Mesenchymal stem cell (in vitro differentiated cells and primary cell): ENCODE results near the gene PPIG.

Source experiments
- DNase-seq: peaks from one replicate; pipeline ENCODE4 v3.0.0-alpha.2; 2013
- H2AFZ ChIP-seq: one replicate; pipeline ENCODE4 v1.6.1; 2013; ENCODE audit warnings: low read depth, mild to moderate bottlenecking, control low read depth, inconsistent platforms, low read length, moderate library complexity
- H2AK5ac ChIP-seq: 2 replicates; pipeline ENCODE4 v1.6.1; 2013; ENCODE audit warnings: low read length, moderate library complexity, mild to moderate bottlenecking, inconsistent platforms; ENCODE audit not compliant: severe bottlenecking
- H2BK120ac ChIP-seq: one replicate; pipeline ENCODE4 v1.6.1; 2013; ENCODE audit warnings: low read depth, mild to moderate bottlenecking, inconsistent platforms, low read length, moderate library complexity
- H2BK12ac ChIP-seq, 2 experiments: one replicate each; pipeline ENCODE4 v1.6.1; 2013; ENCODE audit warnings: inconsistent platforms in 2 of 2, low read length in 2 of 2, mild to moderate bottlenecking in 2 of 2, moderate library complexity in 2 of 2, control low read depth in 1 of 2
- H2BK15ac ChIP-seq: one replicate; pipeline ENCODE4 v1.6.1; 2013; ENCODE audit warnings: mild to moderate bottlenecking, low read depth, inconsistent platforms; ENCODE audit not compliant: poor library complexity, severe bottlenecking
- H2BK5ac ChIP-seq: 2 replicates; pipeline ENCODE4 v1.6.1; 2013; ENCODE audit warnings: low read depth, mild to moderate bottlenecking, low read length, control low read depth, inconsistent platforms; ENCODE audit not compliant: poor library complexity, severe bottlenecking
- H3K14ac ChIP-seq, 2 experiments: one replicate each; pipeline ENCODE4 v1.6.1; 2013; ENCODE audit warnings: inconsistent platforms in 2 of 2, low read length in 2 of 2, control low read depth in 1 of 2, mild to moderate bottlenecking in 1 of 2, moderate library complexity in 1 of 2
- H3K18ac ChIP-seq, 2 experiments: one replicate each; pipeline ENCODE4 v1.6.1; 2013; ENCODE audit warnings: inconsistent platforms in 2 of 2, low read length in 2 of 2, control low read depth in 1 of 2, low read depth in 1 of 2, mild to moderate bottlenecking in 1 of 2
- H3K23ac ChIP-seq, 2 experiments: one replicate each; pipeline ENCODE4 v1.6.1; 2013; ENCODE audit warnings: inconsistent platforms in 2 of 2, low read length in 2 of 2, mild to moderate bottlenecking in 2 of 2, moderate library complexity in 2 of 2, control low read depth in 1 of 2
- H3K27ac ChIP-seq: 2 replicates; pipeline ENCODE4 v1.5.1; 2013; ENCODE audit warnings: mild to moderate bottlenecking, moderate library complexity, low read length, control low read depth, inconsistent platforms; ENCODE audit not compliant: poor library complexity, severe bottlenecking
- H3K27me3 ChIP-seq, 2 experiments: 2 replicates each; pipeline versions ENCODE4 v1.6.1 to v1.7.0; 2013; ENCODE audit warnings: low read length in 2 of 2, mild to moderate bottlenecking in 2 of 2, moderate library complexity in 2 of 2, control low read depth in 1 of 2, inconsistent platforms in 1 of 2; ENCODE audit not compliant: control insufficient read depth in 1 of 2, insufficient read depth in 1 of 2
- H3K36me3 ChIP-seq, 2 experiments: 2 replicates each; pipeline versions ENCODE4 v1.6.1 to v1.7.0; 2013; ENCODE audit warnings: low read length in 2 of 2, control low read depth in 1 of 2, inconsistent platforms in 1 of 2, low read depth in 1 of 2, mild to moderate bottlenecking in 1 of 2; ENCODE audit not compliant: insufficient read depth in 2 of 2, control insufficient read depth in 1 of 2
- H3K4ac ChIP-seq, 2 experiments: one replicate each; pipeline ENCODE4 v1.6.1; 2013; ENCODE audit warnings: inconsistent platforms in 2 of 2, low read length in 2 of 2, mild to moderate bottlenecking in 2 of 2, moderate library complexity in 2 of 2, control low read depth in 1 of 2, low read depth in 1 of 2
- H3K4me1 ChIP-seq: 2 replicates; pipeline ENCODE4 v1.6.1; 2013; ENCODE audit warnings: low read depth, low read length, control low read depth; ENCODE audit not compliant: control insufficient read depth, insufficient read depth
- H3K4me2 ChIP-seq: 2 replicates; pipeline ENCODE4 v1.6.1; 2013; ENCODE audit warnings: low read length, mild to moderate bottlenecking, inconsistent platforms; ENCODE audit not compliant: poor library complexity, severe bottlenecking
- H3K4me3 ChIP-seq, 2 experiments: 2 replicates each; pipeline versions ENCODE4 v1.5.1 to v1.7.0; 2013; ENCODE audit warnings: low read length in 2 of 2, mild to moderate bottlenecking in 2 of 2, control low read depth in 1 of 2, low read depth in 1 of 2; ENCODE audit not compliant: insufficient read depth in 1 of 2
- H3K79me1 ChIP-seq: replicated peaks from 2 replicates; pipeline ENCODE4 v1.6.1; 2013; ENCODE audit warnings: mild to moderate bottlenecking, control low read depth, low read length, inconsistent platforms; ENCODE audit not compliant: poor library complexity, severe bottlenecking
- H3K9ac ChIP-seq: 2 replicates; pipeline ENCODE4 v1.7.0; 2013; ENCODE audit warnings: mild to moderate bottlenecking, low read length, moderate library complexity
- H3K9me3 ChIP-seq: 2 replicates; pipeline ENCODE4 v1.7.0; 2013; ENCODE audit warnings: mild to moderate bottlenecking, low read length; ENCODE audit not compliant: control insufficient read depth
- H4K8ac ChIP-seq: one replicate; pipeline ENCODE4 v1.6.1; 2013; ENCODE audit warnings: inconsistent platforms, mild to moderate bottlenecking, low read length, moderate library complexity
- H4K91ac ChIP-seq: one replicate; pipeline ENCODE4 v1.6.1; 2013; ENCODE audit warnings: mild to moderate bottlenecking, low read length, inconsistent platforms
- WGBS: methylation state at CpG from one replicate; pipeline ENCODE4 v1.1.7; 2013; ENCODE audit warnings: mixed read lengths; 5-methylcytosine and 5-hydroxymethylcytosine counted together

PPIG gene

GRCh38 chr2:169641464-169641863 lies 57.3 kb downstream of the PPIG start:
- Histone ChIP-seq H4K8ac (no peak overlapping the region), H2AFZ (no peak overlapping the region), H3K14ac (no peak overlapping the region), H4K91ac (no peak overlapping the region), H2BK120ac (no peak overlapping the region), H2BK15ac (no peak overlapping the region), H3K4me3 (no peak overlapping the region), H3K9me3 (no peaks in the 10 kb centered on the region), H3K27me3 (no peaks in the 10 kb centered on the region), H3K4ac (no peak overlapping the region), H3K4me2 (no peak overlapping the region), H3K79me1 (peaks cover 3% of the 10 kb centered on the region), H3K18ac (no peak overlapping the region), H3K9ac (no peak overlapping the region), H3K27ac (no peak overlapping the region), H2AK5ac (no peak overlapping the region), H3K36me3 (peaks cover 0 to 36% of the 10 kb centered on the region in 2 experiments), H3K4me1 (no peaks in the 10 kb centered on the region), H2BK12ac (no peak overlapping the region), H2BK5ac (no peak overlapping the region), H3K23ac (no peak overlapping the region)
- WGBS: no CpG with 5 or more reads among the region's 2 CpGs
- no peak for DNase-seq

GRCh38 chr2:169644173-169644572 lies 60.0 kb downstream of the PPIG start:
- Histone ChIP-seq H2BK15ac (no peak overlapping the region), H2BK5ac (no peak overlapping the region), H2BK12ac (no peak overlapping the region), H3K9me3 (no peaks in the 10 kb centered on the region), H3K27me3 (no peaks in the 10 kb centered on the region), H3K36me3 (peaks cover 0 to 12% of the 10 kb centered on the region in 2 experiments), H3K14ac (no peak overlapping the region), H3K4ac (no peak overlapping the region), H3K18ac (no peak overlapping the region), H3K4me2 (no peak overlapping the region), H3K4me3 (no peak overlapping the region), H3K4me1 (no peaks in the 10 kb centered on the region), H2AFZ (no peak overlapping the region), H2BK120ac (no peak overlapping the region), H4K91ac (no peak overlapping the region), H3K23ac (no peak overlapping the region), H3K27ac (no peak overlapping the region), H3K9ac (no peak overlapping the region), H4K8ac (no peak overlapping the region), H2AK5ac (no peak overlapping the region), H3K79me1 (no peaks in the 10 kb centered on the region)
- WGBS: 60% methylated on average over 1 of the region's 3 CpGs
- DNase-seq: no peak

- Histone ChIP-seq H3K79me1 (no peaks in the 10 kb centered on the region), H4K91ac (no peak overlapping the region), H2BK5ac (no peak overlapping the region), H3K14ac (no peak overlapping the region), H3K18ac (no peak overlapping the region), H2AFZ (no peak overlapping the region), H3K23ac (no peak overlapping the region), H3K27me3 (no peaks in the 10 kb centered on the region), H3K4me3 (no peak overlapping the region), H3K4me2 (no peak overlapping the region), H2BK15ac (no peak overlapping the region), H3K27ac (no peak overlapping the region), H2BK12ac (no peak overlapping the region), H2BK120ac (no peak overlapping the region), H3K4ac (no peak overlapping the region), H3K36me3 (no peaks in the 10 kb centered on the region), H3K9me3 (no peaks in the 10 kb centered on the region), H4K8ac (no peak overlapping the region), H2AK5ac (no peak overlapping the region), H3K4me1 (no peaks in the 10 kb centered on the region), H3K9ac (no peak overlapping the region)
- DNase-seq: no peak
- WGBS: 100% methylated on average over 2 of the region's 2 CpGs
Observed at GRCh38 chr2:169647496-169647895, 63.3 kb downstream of the PPIG start.

- Histone ChIP-seq H2AFZ (no peak overlapping the region), H3K4ac (no peak overlapping the region), H3K27me3 (no peaks in the 10 kb centered on the region), H3K27ac (no peak overlapping the region), H3K14ac (no peak overlapping the region), H3K18ac (no peak overlapping the region), H3K79me1 (no peaks in the 10 kb centered on the region), H2AK5ac (no peak overlapping the region), H3K23ac (no peak overlapping the region), H3K4me2 (no peak overlapping the region), H4K91ac (no peak overlapping the region), H3K36me3 (no peaks in the 10 kb centered on the region), H3K9ac (no peak overlapping the region), H3K4me3 (no peak overlapping the region), H2BK120ac (no peak overlapping the region), H2BK5ac (no peak overlapping the region), H2BK12ac (no peak overlapping the region), H4K8ac (no peak overlapping the region), H3K4me1 (no peaks in the 10 kb centered on the region), H3K9me3 (no peaks in the 10 kb centered on the region), H2BK15ac (no peak overlapping the region)
- no peak for DNase-seq
- WGBS: no CpG with 5 or more reads among the region's 1 CpG
Observed at GRCh38 chr2:169649278-169649677, 65.1 kb downstream of the PPIG start.
